AG09309 (cell line): ENCODE results near the gene STX11.

ENCODE experiments used
- DNase-seq: peaks from one replicate; pipeline ENCODE4 v3.0.0-alpha.2; 2010; ENCODE audit warnings: low read depth
- H3K4me3 ChIP-seq: 2 replicates; pipeline ENCODE4 v1.5.1; 2011; ENCODE audit warnings: mild to moderate bottlenecking, low read depth, low read length, moderate library complexity; ENCODE audit not compliant: control insufficient read depth
- CTCF ChIP-seq: IDR thresholded peaks from 2 replicates; pipeline ENCODE4 v1.5.1; 2011; ENCODE audit warnings: mild to moderate bottlenecking, low read depth, low read length, inconsistent platforms; ENCODE audit not compliant: insufficient read depth, control insufficient read depth; ENCODE audit errors: missing control alignments

The STX11 gene

GRCh38 chr6:144148886-144149285, 1.4 kb upstream of the STX11 start:
- no peak overlapping the region for H3K4me3 ChIP-seq
- no peak for DNase-seq
- no peak for TF ChIP-seq CTCF

GRCh38 chr6:144149558-144149893, 791 bp upstream of the STX11 start:
- TF ChIP-seq CTCF, result no peak
- peak overlapping the region; percentile 67 for H3K4me3 ChIP-seq

GRCh38 chr6:144150710-144151657, 667 bp downstream of the STX11 start:
- peak; percentile 18 for TF ChIP-seq CTCF
- no peak for DNase-seq
- peak overlapping the region; percentile 67 for H3K4me3 ChIP-seq

More at GRCh38 chr6:144149558-144149893, 791 bp upstream of the STX11 start:
- DNase-seq, result no peak

GRCh38 chr6:144152334-144152900, 2.1 kb downstream of the STX11 start:
- no peak for TF ChIP-seq CTCF
- H3K4me3 ChIP-seq, result no peak overlapping the region

GRCh38 chr6:144153260-144153659, 2.9 kb downstream of the STX11 start:
- no peak for DNase-seq
- no peak for TF ChIP-seq CTCF
- no peak overlapping the region for H3K4me3 ChIP-seq

More at GRCh38 chr6:144152334-144152900, 2.1 kb downstream of the STX11 start:
- DNase-seq, result no peak

GRCh38 chr6:144153971-144154370, 3.7 kb downstream of the STX11 start:
- DNase-seq, result no peak
- no peak for TF ChIP-seq CTCF
- no peak overlapping the region for H3K4me3 ChIP-seq
